Esophagus squamous epithelium (tissue), 5 donors: Measurements from ENCODE around the gene MAD2L1BP. TPM values are rescaled to one million over a fixed set of nuclear protein-coding genes. Genes with fewer than 3 reads are reported as not detected.

Source experiments
- DNase-seq: peaks from one replicate; lab custom pipeline; 2025; lab: John Stamatoyannopoulos, UW
- H3K27ac ChIP-seq, 4 donors: fragments of 200-600 bp; sonication (generic); one replicate each; pipeline ENCODE4 v1.5.1; 2016 to 2019; ENCODE audit warnings: mild to moderate bottlenecking in 1 of 4
- H3K27me3 ChIP-seq, 4 donors: fragments of 200-600 bp; sonication (generic); 1 replicate in 3 of 4; 2 replicates in 1 of 4; pipeline versions ENCODE4 v1.5.1 to v1.6.0; 2017 to 2021; ENCODE audit warnings: antibody characterized with exemption in 1 of 4
- H3K36me3 ChIP-seq, 3 donors: fragments of 200-600 bp; sonication (generic); one replicate each; pipeline ENCODE4 v1.5.1; 2016 to 2019
- H3K4me1 ChIP-seq, 3 donors: fragments of 200-600 bp; sonication (generic); one replicate each; pipeline ENCODE4 v1.5.1; 2017 to 2019
- H3K4me3 ChIP-seq, 4 donors: fragments of 200-600 bp; sonication (generic); 1 replicate in 3 of 4; 2 replicates in 1 of 4; pipeline ENCODE4 v1.5.1; 2016 to 2019; ENCODE audit warnings: mild to moderate bottlenecking in 2 of 4, moderate library complexity in 1 of 4
- H3K9me3 ChIP-seq, 3 donors: fragments of 200-600 bp; sonication (generic); one replicate each; pipeline ENCODE4 v1.5.1; 2016 to 2019
- CTCF ChIP-seq, 6 experiments: fragments of 450-650 bp in 4 of 6; fragments of 200-600 bp in 2 of 6; sonication (generic) in 2 of 6; IDR thresholded peaks; one replicate each; pipeline ENCODE4 v1.5.1; 2016 to 2019; ENCODE audit warnings: antibody characterized with exemption in 6 of 6, mild to moderate bottlenecking in 4 of 6, moderate library complexity in 4 of 6
- POLR2A ChIP-seq, 4 donors: fragments of 450-650 bp; IDR thresholded peaks; one replicate each; pipeline ENCODE4 v1.6.1; 2017; ENCODE audit warnings: antibody characterized with exemption in 4 of 4, mild to moderate bottlenecking in 4 of 4, moderate library complexity in 3 of 4
- WGBS, 2 donors: methylation state at CpG; one replicate each; pipeline ENCODE4 v1.1.5; 2018; 5-methylcytosine and 5-hydroxymethylcytosine counted together
- intact Hi-C: fragments of 100-400 bp; cut with DNase I; formaldehyde crosslinking; loops from one replicate; pipeline ENCODE4 v1.15.0; 2022
- total RNA-seq, 4 donors: library from RNA; depleted of rRNA; stranded (reverse); fragments of >200 nt; gene quantifications; one replicate each; pipeline ENCODE4 v1.1.0, GENCODE V29; 2016
- donor health status: DM: yes; HTN: yes; CAD: no.

Gene MAD2L1BP
- total RNA-seq, 4 donors from 2014 or later: 14.4 to 31.9 (median 22.7) TPM

DNA sequence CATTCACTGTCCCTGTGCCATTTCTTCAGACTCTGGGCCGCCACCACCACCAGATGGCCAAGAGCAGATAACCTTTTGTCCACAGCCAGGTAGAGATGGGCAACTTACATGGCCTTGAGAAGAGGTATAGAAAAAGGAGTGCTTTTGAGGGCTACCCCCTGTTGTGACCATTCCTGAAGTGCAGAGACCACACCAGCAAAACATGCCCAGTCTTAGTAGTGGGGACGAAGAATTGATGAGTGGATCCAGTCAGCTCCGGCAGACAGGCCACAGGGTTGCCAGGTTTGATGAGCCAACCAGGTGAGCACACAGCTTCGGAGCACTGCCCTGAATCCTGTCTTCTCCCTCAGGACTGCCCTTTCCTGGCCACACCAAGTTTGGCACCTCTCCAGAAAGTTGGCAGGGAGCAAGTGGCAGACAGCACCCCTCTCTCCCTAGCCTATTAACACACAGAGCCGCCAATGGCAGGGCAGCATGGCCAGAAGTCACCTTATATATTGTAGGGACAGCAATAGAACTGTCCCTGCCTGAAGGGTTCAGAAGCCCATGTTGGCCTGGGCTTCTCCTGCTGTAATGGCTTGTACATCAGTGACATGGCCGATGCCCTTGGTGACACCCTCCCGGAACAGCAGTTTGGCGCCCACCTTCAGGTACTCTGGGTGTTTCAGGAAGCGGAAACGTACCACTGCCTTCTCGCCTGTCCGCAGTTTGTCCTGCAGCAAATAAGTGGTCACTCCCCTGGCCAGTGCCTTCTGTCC is 14.4 kb upstream of the MAD2L1BP start:
- Histone ChIP-seq H3K4me3 (no peak overlapping the region), H3K27me3 (no peaks in the 10 kb centered on the region), H3K36me3 (peaks cover 44 to 83% (median 45%) of the 10 kb centered on the region in 3 donors), H3K9me3 (no peaks in the 10 kb centered on the region), H3K27ac (no peak overlapping the region), H3K4me1 (peaks cover 0 to 5% (median 0%) of the 10 kb centered on the region in 3 donors)
- DNase-seq: no peak
- WGBS, 2 donors: 85 to 96% methylated on average over 4 to 11 of the region's 12 CpGs
- TF ChIP-seq POLR2A (IDR thresholded peaks at IDR 0.05) (no peak), CTCF (IDR thresholded peaks at IDR 0.05) (no peak)
- intact Hi-C loops: no loop called here

DNA sequence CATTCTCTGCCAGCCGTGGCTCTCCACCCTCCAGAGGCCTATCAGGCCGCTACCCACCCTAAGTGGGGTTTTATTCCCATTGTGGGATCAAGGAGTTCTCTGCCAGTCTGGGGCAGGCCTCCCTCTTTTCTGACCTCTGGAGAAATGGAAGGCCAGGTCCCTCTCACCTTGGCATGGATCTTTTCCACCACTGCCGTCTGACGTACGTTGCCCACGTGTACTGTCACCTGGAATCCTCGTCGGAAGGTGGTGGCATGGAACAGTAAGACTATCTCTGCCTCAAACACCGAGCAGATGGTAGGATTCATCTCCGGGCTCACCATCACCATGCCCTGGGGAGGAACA is 13.8 kb upstream of the MAD2L1BP start:
- no peaks in the 10 kb centered on the region for H3K9me3 ChIP-seq
- H3K4me3 ChIP-seq: no peak overlapping the region
- H3K36me3 ChIP-seq: peaks cover 44 to 88% (median 45%) of the 10 kb centered on the region in 3 donors
- peaks cover 1 to 11% (median 2%) of the 10 kb centered on the region in 3 donors for H3K4me1 ChIP-seq
- intact Hi-C loops: no loop called here
- H3K27ac ChIP-seq: no peak overlapping the region
- no peak for DNase-seq
- 91 to 97% methylated on average over 8 of the region's 10 CpGs for WGBS, 2 donors
- H3K27me3 ChIP-seq: no peaks in the 10 kb centered on the region
- TF ChIP-seq CTCF (IDR thresholded peaks at IDR 0.05): no peak
- no peak for TF ChIP-seq POLR2A (IDR thresholded peaks at IDR 0.05)

GRCh38 chr6:43622541-43622940 is 13.1 kb upstream of the MAD2L1BP start:
- no peaks in the 10 kb centered on the region for H3K9me3 ChIP-seq
- DNase-seq: no peak
- intact Hi-C loops: no loop called here
- H3K36me3 ChIP-seq: peaks cover 44 to 88% (median 45%) of the 10 kb centered on the region in 3 donors
- no peak for TF ChIP-seq POLR2A (IDR thresholded peaks at IDR 0.05)
- TF ChIP-seq CTCF (IDR thresholded peaks at IDR 0.05): no peak
- H3K4me3 ChIP-seq: no peak overlapping the region
- H3K27me3 ChIP-seq: no peaks in the 10 kb centered on the region
- 93 to 100% methylated on average over 1 to 8 of the region's 10 CpGs for WGBS, 2 donors
- H3K27ac ChIP-seq: no peak overlapping the region
- peaks cover 8 to 18% (median 10%) of the 10 kb centered on the region in 3 donors for H3K4me1 ChIP-seq

GRCh38 chr6:43623880-43624785 is 11.5 kb upstream of the MAD2L1BP start:
- no peaks in the 10 kb centered on the region for H3K27me3 ChIP-seq
- peaks cover 18 to 28% (median 19%) of the 10 kb centered on the region in 3 donors for H3K4me1 ChIP-seq
- peaks cover 44 to 75% (median 45%) of the 10 kb centered on the region in 3 donors for H3K36me3 ChIP-seq
- H3K4me3 ChIP-seq: no peak overlapping the region
- intact Hi-C loops: no loop called here
- no peaks in the 10 kb centered on the region for H3K9me3 ChIP-seq
- no peak for TF ChIP-seq POLR2A (IDR thresholded peaks at IDR 0.05)
- TF ChIP-seq CTCF (IDR thresholded peaks at IDR 0.05): no peak
- H3K27ac ChIP-seq: no peak overlapping the region
- no peak for DNase-seq
- WGBS, 2 donors: 77 to 94% methylated on average over 4 to 10 of the region's 12 CpGs
